Natural killer cell (primary cell): ENCODE results near the gene MACROD2. TPM values are rescaled to one million over a fixed set of nuclear protein-coding genes. Genes with fewer than 3 reads are reported as not detected.
"Not testable (repeated sequence)": the region's sequence is repeated elsewhere in the genome, so short reads cannot be mapped to it uniquely, and the experiment has no call there.

Experiments used
- ATAC-seq, 3 donors: fragments of 150-1000 bp in 2 of 3; fragments of 200-7000 bp in 1 of 3; cut with Tn5 transposase; 1 replicate in 1 of 3; 2 replicates in 2 of 3; pipeline ENCODE4 v1.10.0; 2021; ENCODE audit warnings: mild to moderate bottlenecking in 2 of 3, moderate library complexity in 2 of 3
- DNase-seq, 2 donors: peaks; one replicate each; pipeline versions ENCODE4 v3.0.0 to v3.0.0-alpha.2; 2013 to 2021; ENCODE audit warnings: mixed read lengths in 1 of 2
- H3K27ac ChIP-seq: one replicate; pipeline ENCODE4 v1.5.1; 2013; ENCODE audit warnings: mild to moderate bottlenecking, low read length
- H3K27me3 ChIP-seq: one replicate; pipeline ENCODE4 v1.6.1; 2013; ENCODE audit warnings: low read length; ENCODE audit not compliant: control insufficient read depth, insufficient read depth
- H3K36me3 ChIP-seq: one replicate; pipeline ENCODE4 v1.6.1; 2013; ENCODE audit warnings: low read length; ENCODE audit not compliant: control insufficient read depth, insufficient read depth
- H3K4me1 ChIP-seq: one replicate; pipeline ENCODE4 v1.6.1; 2013; ENCODE audit warnings: low read length; ENCODE audit not compliant: control insufficient read depth, insufficient read depth
- H3K4me3 ChIP-seq: one replicate; pipeline ENCODE4 v1.5.1; 2013; ENCODE audit warnings: low read length
- H3K9me3 ChIP-seq: one replicate; pipeline ENCODE4 v1.6.1; 2013; ENCODE audit warnings: low read length; ENCODE audit not compliant: control insufficient read depth, insufficient read depth
- H3K27ac Mint-ChIP-seq, 2 donors: one replicate each; pipeline ENCODE4 v1.8.0; 2022; ENCODE audit warnings: mild to moderate bottlenecking in 2 of 2, mixed read lengths in 2 of 2, moderate library complexity in 1 of 2
- H3K27me3 Mint-ChIP-seq, 2 donors: one replicate each; pipeline ENCODE4 v1.8.0; 2022; ENCODE audit warnings: low read depth in 2 of 2, mixed read lengths in 2 of 2
- H3K36me3 Mint-ChIP-seq: one replicate; pipeline ENCODE4 v1.8.0; 2022; ENCODE audit warnings: mixed read lengths
- H3K4me1 Mint-ChIP-seq, 2 donors: one replicate each; pipeline ENCODE4 v1.8.0; 2022; ENCODE audit warnings: mixed read lengths in 2 of 2
- H3K4me3 Mint-ChIP-seq: one replicate; pipeline ENCODE4 v1.8.0; 2022; ENCODE audit warnings: mild to moderate bottlenecking, moderate library complexity, mixed read lengths
- H3K9me3 Mint-ChIP-seq, 2 donors: one replicate each; pipeline ENCODE4 v1.8.0; 2022; ENCODE audit warnings: mixed read lengths in 2 of 2
- CTCF ChIP-seq: fragments of 200-600 bp; IDR thresholded peaks from one replicate; pipeline ENCODE4 v1.8.0; 2022; ENCODE audit warnings: antibody characterized with exemption
- WGBS: methylation state at CpG from one replicate; pipeline ENCODE4 v1.1.7; 2013; ENCODE audit warnings: missing lambda C conversion rate; ENCODE audit not compliant: insufficient coverage; 5-methylcytosine and 5-hydroxymethylcytosine counted together
- intact Hi-C: fragments of 100-400 bp; cut with micrococcal nuclease; formaldehyde crosslinking; loops from one replicate; pipeline ENCODE4 v1.14.2; 2022
- total RNA-seq, 4 donors: library from RNA; stranded (reverse); fragments of 120-200 nt in 1 of 4; gene quantifications; one replicate each; pipeline versions ENCODE4 v1.2.3 to v1.2.4, GENCODE V29; 2013 to 2022

MACROD2 gene
- total RNA-seq, 3 donors from 2014 or later (not counting 1 experiment from before 2014, with no cell fraction given), result 0.19 to 0.88 TPM; not detected in 1

GRCh38 chr20:16011519-16011918 lies 2016.2 kb downstream of the MACROD2 start:
- Mint-ChIP-seq H3K9me3 (no peaks in the 10 kb centered on the region), H3K27me3 (no peaks in the 10 kb centered on the region), H3K4me1 (no peaks in the 10 kb centered on the region), H3K4me3 (no peak overlapping the region), H3K36me3 (no peaks in the 10 kb centered on the region), H3K27ac (no peak overlapping the region)
- WGBS, result 96% methylated on average over 5 of the region's 5 CpGs
- no peak for ATAC-seq
- Histone ChIP-seq H3K27me3 (no peaks in the 10 kb centered on the region), H3K9me3 (no peaks in the 10 kb centered on the region), H3K4me3 (no peak overlapping the region), H3K36me3 (no peaks in the 10 kb centered on the region), H3K27ac (no peak overlapping the region), H3K4me1 (no peaks in the 10 kb centered on the region)
- intact Hi-C loops, result no loop called here
- DNase-seq, result no peak
- TF ChIP-seq CTCF, result no peak

GRCh38 chr20:16012934-16013333 lies 2017.6 kb downstream of the MACROD2 start:
- intact Hi-C loops, H3K9me3 Mint-ChIP-seq, H3K4me1 ChIP-seq, H3K4me1 Mint-ChIP-seq, H3K4me3 ChIP-seq, H3K36me3 Mint-ChIP-seq, H3K27ac ChIP-seq, ATAC-seq, H3K27me3 ChIP-seq, DNase-seq, H3K4me3 Mint-ChIP-seq, H3K27me3 Mint-ChIP-seq, H3K27ac Mint-ChIP-seq, H3K36me3 ChIP-seq, H3K9me3 ChIP-seq: not testable (repeated sequence)
- 91% methylated on average over 5 of the region's 6 CpGs for WGBS

GRCh38 chr20:16013631-16014030 lies 2018.3 kb downstream of the MACROD2 start:
- Mint-ChIP-seq H3K9me3 (peaks cover 0 to 2% of the 10 kb centered on the region in 2 donors), H3K27me3 (peaks cover 0 to 6% of the 10 kb centered on the region in 2 donors), H3K4me3 (no peak overlapping the region), H3K36me3 (no peaks in the 10 kb centered on the region), H3K27ac (no peak overlapping the region), H3K4me1 (no peaks in the 10 kb centered on the region)
- no peaks in the 10 kb centered on the region for H3K27me3 ChIP-seq
- no peak overlapping the region for H3K4me3 ChIP-seq
- 100% methylated on average over 3 of the region's 4 CpGs for WGBS
- ATAC-seq (no peak), DNase-seq (no peak)
- no peaks in the 10 kb centered on the region for H3K9me3 ChIP-seq
- no peak overlapping the region for H3K27ac ChIP-seq
- no peaks in the 10 kb centered on the region for H3K36me3 ChIP-seq
- intact Hi-C loops, result no loop called here
- H3K4me1 ChIP-seq, result no peaks in the 10 kb centered on the region
- no peak for TF ChIP-seq CTCF

- no peak for ATAC-seq
- no peak overlapping the region for H3K4me3 Mint-ChIP-seq
- H3K27me3 Mint-ChIP-seq, result peaks cover 0 to 6% of the 10 kb centered on the region in 2 donors
- DNase-seq, result no peak
- peaks cover 0 to 2% of the 10 kb centered on the region in 2 donors for H3K9me3 Mint-ChIP-seq
- Histone ChIP-seq H3K4me1 (no peaks in the 10 kb centered on the region), H3K27ac (no peak overlapping the region), H3K4me3 (no peak overlapping the region), H3K27me3 (no peaks in the 10 kb centered on the region), H3K36me3 (no peaks in the 10 kb centered on the region), H3K9me3 (no peaks in the 10 kb centered on the region)
- intact Hi-C loops, result no loop called here
- H3K36me3 Mint-ChIP-seq, result no peaks in the 10 kb centered on the region
- no peak overlapping the region for H3K27ac Mint-ChIP-seq
- 79% methylated on average over 2 of the region's 2 CpGs for WGBS
- no peaks in the 10 kb centered on the region for H3K4me1 Mint-ChIP-seq
- TF ChIP-seq CTCF, result no peak
Observed at GRCh38 chr20:16014436-16014835, 2019.1 kb downstream of the MACROD2 start.
